Nephron (organoid): ENCODE results near the gene DOCK9.
A peak's percentile ranks its signal among the peaks of the same experiment; 100 is the strongest.

Source experiments
- H3K27ac Mint-ChIP-seq, 3 experiments: 2 replicates each; pipeline ENCODE4 v1.8.0; 2020; ENCODE audit warnings: mixed read lengths in 3 of 3, mild to moderate bottlenecking in 2 of 3, moderate library complexity in 1 of 3
- H3K27me3 Mint-ChIP-seq: 2 replicates; pipeline ENCODE4 v1.8.0; 2021; ENCODE audit warnings: low read depth, mild to moderate bottlenecking, moderate library complexity, mixed read lengths
- H3K36me3 Mint-ChIP-seq: 2 replicates; pipeline ENCODE4 v1.8.0; 2020; ENCODE audit warnings: low read depth, mixed read lengths
- H3K4me1 Mint-ChIP-seq: 2 replicates; pipeline ENCODE4 v1.8.0; 2020; ENCODE audit warnings: mixed read lengths
- H3K4me3 Mint-ChIP-seq, 3 experiments: 2 replicates each; pipeline ENCODE4 v1.8.0; 2020; ENCODE audit warnings: mild to moderate bottlenecking in 3 of 3, mixed read lengths in 3 of 3, moderate library complexity in 2 of 3
- H3K9me3 Mint-ChIP-seq: 2 replicates; pipeline ENCODE4 v1.8.0; 2020; ENCODE audit warnings: mixed read lengths
- CTCF ChIP-seq, 3 experiments: fragments of 200-600 bp; sonication (generic); IDR thresholded peaks; one replicate each; pipeline ENCODE4 v1.5.0; 2021; ENCODE audit warnings: antibody characterized with exemption in 3 of 3; ENCODE audit not compliant: unreplicated experiment in 3 of 3

DOCK9 gene

GRCh38 chr13:98937911-98938381, 39.9 kb downstream of the DOCK9 start:
- H3K27ac Mint-ChIP-seq: peak overlapping the region; percentile 67 to 91 (median 83)
- peaks cover 51% of the 10 kb centered on the region for H3K4me1 Mint-ChIP-seq
- peaks cover 8% of the 10 kb centered on the region for H3K9me3 Mint-ChIP-seq
- TF ChIP-seq CTCF (IDR thresholded peaks at IDR 0.05; ENCODE audit: unreplicated experiment in 3 of 3): no peak
- peaks cover 4% of the 10 kb centered on the region for H3K27me3 Mint-ChIP-seq
- peak overlapping the region in 1 of 3 experiments; percentile 32 for H3K4me3 Mint-ChIP-seq
- peaks cover 4% of the 10 kb centered on the region for H3K36me3 Mint-ChIP-seq

GRCh38 chr13:98934243-98934642, 43.6 kb downstream of the DOCK9 start:
- Mint-ChIP-seq H3K4me1 (peaks cover 35% of the 10 kb centered on the region), H3K27me3 (no peaks in the 10 kb centered on the region), H3K4me3 (no peak overlapping the region), H3K36me3 (peaks cover 4% of the 10 kb centered on the region), H3K27ac (no peak overlapping the region), H3K9me3 (peaks cover 8% of the 10 kb centered on the region)
- TF ChIP-seq CTCF (IDR thresholded peaks at IDR 0.05; ENCODE audit: unreplicated experiment in 3 of 3): no peak

DNA sequence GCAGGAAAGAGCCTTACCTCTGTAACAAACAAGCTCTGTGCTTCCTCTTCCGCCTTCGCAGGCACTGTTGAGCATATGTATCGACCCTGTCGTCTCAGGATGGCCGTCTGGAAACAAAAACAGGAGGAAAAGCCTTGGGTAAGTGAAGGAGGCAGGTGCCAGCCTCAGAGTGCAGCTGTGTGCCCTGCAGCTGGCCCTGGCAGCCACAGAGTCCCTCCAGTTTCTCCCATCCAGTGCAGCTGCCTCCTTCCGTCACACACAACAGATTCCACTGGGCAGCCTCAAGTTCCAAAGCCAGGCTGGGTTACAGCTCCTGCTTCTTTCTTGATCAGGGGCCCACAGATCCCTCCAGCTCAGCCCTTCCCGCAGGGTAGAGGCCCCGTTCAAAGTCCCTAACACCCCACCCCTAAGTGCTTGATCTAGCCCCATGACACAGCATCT, 47.7 kb downstream of the DOCK9 start:
- Mint-ChIP-seq H3K27ac (peak overlapping the region; percentile 71 to 95 (median 94)), H3K27me3 (no peaks in the 10 kb centered on the region), H3K4me3 (peak overlapping the region; percentile 67 to 84 (median 68)), H3K9me3 (peaks cover 4% of the 10 kb centered on the region), H3K36me3 (peaks cover 4% of the 10 kb centered on the region), H3K4me1 (peaks cover 41% of the 10 kb centered on the region)
- no peak for TF ChIP-seq CTCF (IDR thresholded peaks at IDR 0.05; ENCODE audit: unreplicated experiment in 3 of 3)

GRCh38 chr13:98927951-98928927, 49.6 kb downstream of the DOCK9 start:
- peak overlapping the region; percentile 38 to 72 (median 43) for H3K4me3 Mint-ChIP-seq
- H3K4me1 Mint-ChIP-seq: peaks cover 52% of the 10 kb centered on the region
- no peak for TF ChIP-seq CTCF (IDR thresholded peaks at IDR 0.05; ENCODE audit: unreplicated experiment in 3 of 3)
- peaks cover under 1% of the 10 kb centered on the region for H3K9me3 Mint-ChIP-seq
- no peaks in the 10 kb centered on the region for H3K36me3 Mint-ChIP-seq
- peak overlapping the region in 1 of 3 experiments; percentile 9 for H3K27ac Mint-ChIP-seq
- no peaks in the 10 kb centered on the region for H3K27me3 Mint-ChIP-seq

- Mint-ChIP-seq H3K27me3 (no peaks in the 10 kb centered on the region), H3K36me3 (peaks cover 6% of the 10 kb centered on the region), H3K4me1 (peaks cover 52% of the 10 kb centered on the region), H3K27ac (peak overlapping the region in 1 of 3 experiments; percentile 17), H3K9me3 (no peaks in the 10 kb centered on the region), H3K4me3 (peak overlapping the region in 1 of 3 experiments; percentile 1)
- TF ChIP-seq CTCF (IDR thresholded peaks at IDR 0.05; ENCODE audit: unreplicated experiment in 3 of 3): no peak
These were observed 51.9 kb downstream of the DOCK9 start for GRCh38 chr13:98925949-98926348.
